Measurements from ENCODE around the gene FOXP1. TPM values are rescaled to one million over a fixed set of nuclear protein-coding genes. Genes with fewer than 3 reads are reported as not detected.

Gene FOXP1
- total and polyA plus RNA-seq, 3 donors from 2014 or later, result 37.8 to 105 (median 75.9) TPM

DNA sequence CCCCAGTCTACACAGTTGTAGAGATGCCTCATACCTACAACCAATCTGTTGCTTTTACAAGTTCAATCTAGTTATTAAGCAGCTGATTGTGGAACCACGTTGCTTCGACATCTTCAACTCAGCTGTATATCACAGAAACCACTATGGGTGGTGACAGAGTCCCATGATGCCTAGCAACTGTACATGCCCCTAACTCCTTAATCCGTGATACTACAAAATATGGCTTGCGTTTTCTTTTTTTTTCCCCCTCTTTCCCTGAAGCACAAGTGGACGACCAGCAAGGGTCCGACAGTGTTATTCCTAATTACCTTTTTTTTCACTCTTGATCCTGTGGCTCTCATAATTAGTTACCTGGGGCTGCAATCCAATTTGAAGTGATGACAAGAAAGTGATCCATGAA, 478.6 kb downstream of the FOXP1 start:
- WGBS, 2 donors, result 87 to 91% methylated on average over 6 of the region's 6 CpGs
- H3K4me1 ChIP-seq, result peaks cover 6% of the 10 kb centered on the region
- no peak for DNase-seq

DNA sequence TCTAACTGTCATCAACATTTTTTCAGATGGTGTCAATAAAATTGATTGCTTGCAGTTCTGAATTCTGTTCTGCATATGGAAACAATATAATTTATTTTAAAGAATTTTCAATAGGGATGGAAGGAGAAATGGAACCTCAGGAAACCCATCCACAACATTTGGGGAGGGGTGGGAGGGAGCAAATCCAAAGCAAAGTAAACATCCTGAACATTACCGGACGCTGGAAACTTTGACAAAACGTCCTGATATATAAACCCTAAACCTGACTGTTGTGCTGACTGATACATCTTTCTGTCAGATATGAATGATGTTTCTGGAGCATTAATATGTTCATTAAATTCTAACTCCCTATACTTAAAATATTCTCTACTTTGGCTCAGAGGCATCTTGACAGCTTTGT, 479.0 kb downstream of the FOXP1 start:
- Histone ChIP-seq H3K27ac (no peak overlapping the region), H3K4me1 (peaks cover 6% of the 10 kb centered on the region), H3K36me3 (ENCODE audit: low read depth, missing control alignments) (no peaks in the 10 kb centered on the region), H3K27me3 (no peaks in the 10 kb centered on the region), H3K4me3 (no peak overlapping the region), H3K9me3 (no peaks in the 10 kb centered on the region)
- WGBS, 2 donors, result 76 to 81% methylated on average over 3 of the region's 3 CpGs
- intact Hi-C loops (cut with DNase I; ENCODE audit: low total_unique reads), result no loop called here
- no peak for TF ChIP-seq POLR2A (IDR thresholded peaks at IDR 0.05)
- TF ChIP-seq, protein P1, sequence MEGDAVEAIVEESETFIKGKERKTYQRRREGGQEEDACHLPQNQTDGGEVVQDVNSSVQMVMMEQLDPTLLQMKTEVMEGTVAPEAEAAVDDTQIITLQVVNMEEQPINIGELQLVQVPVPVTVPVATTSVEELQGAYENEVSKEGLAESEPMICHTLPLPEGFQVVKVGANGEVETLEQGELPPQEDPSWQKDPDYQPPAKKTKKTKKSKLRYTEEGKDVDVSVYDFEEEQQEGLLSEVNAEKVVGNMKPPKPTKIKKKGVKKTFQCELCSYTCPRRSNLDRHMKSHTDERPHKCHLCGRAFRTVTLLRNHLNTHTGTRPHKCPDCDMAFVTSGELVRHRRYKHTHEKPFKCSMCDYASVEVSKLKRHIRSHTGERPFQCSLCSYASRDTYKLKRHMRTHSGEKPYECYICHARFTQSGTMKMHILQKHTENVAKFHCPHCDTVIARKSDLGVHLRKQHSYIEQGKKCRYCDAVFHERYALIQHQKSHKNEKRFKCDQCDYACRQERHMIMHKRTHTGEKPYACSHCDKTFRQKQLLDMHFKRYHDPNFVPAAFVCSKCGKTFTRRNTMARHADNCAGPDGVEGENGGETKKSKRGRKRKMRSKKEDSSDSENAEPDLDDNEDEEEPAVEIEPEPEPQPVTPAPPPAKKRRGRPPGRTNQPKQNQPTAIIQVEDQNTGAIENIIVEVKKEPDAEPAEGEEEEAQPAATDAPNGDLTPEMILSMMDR (IDR thresholded peaks at IDR 0.05), result no peak
- no peak for DNase-seq

More for the DNA sequence above, 478.6 kb downstream of the FOXP1 start:
- Histone ChIP-seq H3K36me3 (ENCODE audit: low read depth, missing control alignments) (no peaks in the 10 kb centered on the region), H3K9me3 (no peaks in the 10 kb centered on the region), H3K27me3 (no peaks in the 10 kb centered on the region), H3K4me3 (no peak overlapping the region), H3K27ac (no peak overlapping the region)
- TF ChIP-seq, protein P1 (IDR thresholded peaks at IDR 0.05), result no peak
- no peak for TF ChIP-seq POLR2A (IDR thresholded peaks at IDR 0.05)
- intact Hi-C loops (cut with DNase I; ENCODE audit: low total_unique reads), result no loop called here

DNA sequence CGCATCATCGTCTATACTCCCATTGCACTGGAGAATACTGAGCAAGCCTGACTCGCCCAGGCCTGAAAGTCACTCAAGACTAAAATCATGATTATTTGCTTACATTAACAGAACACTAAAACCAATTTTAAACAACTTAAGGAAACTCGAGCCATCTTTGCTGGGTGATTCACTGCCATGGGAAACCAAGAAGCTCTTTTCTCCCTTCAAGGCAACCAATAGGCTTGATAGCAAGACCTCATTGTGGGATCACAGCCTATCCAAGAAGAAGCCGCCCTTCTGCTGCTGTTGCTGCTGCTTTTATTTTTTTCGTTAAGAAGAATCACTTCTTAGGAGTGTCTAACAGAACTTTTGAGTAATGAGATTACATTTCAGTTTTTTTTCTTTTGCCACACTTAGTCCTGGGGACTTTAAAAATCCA, 479.4 kb downstream of the FOXP1 start:
- Histone ChIP-seq H3K36me3 (ENCODE audit: low read depth, missing control alignments) (no peaks in the 10 kb centered on the region), H3K4me1 (peaks cover 6% of the 10 kb centered on the region), H3K9me3 (no peaks in the 10 kb centered on the region), H3K27ac (no peak overlapping the region), H3K4me3 (no peak overlapping the region), H3K27me3 (no peaks in the 10 kb centered on the region)
- TF ChIP-seq POLR2A (IDR thresholded peaks at IDR 0.05), result no peak
- TF ChIP-seq, protein P1 (IDR thresholded peaks at IDR 0.05), result no peak
- WGBS, 2 donors, result 91 to 93% methylated on average over 6 of the region's 6 CpGs
- no peak for DNase-seq
- intact Hi-C loops (cut with DNase I; ENCODE audit: low total_unique reads), result no loop called here

DNA sequence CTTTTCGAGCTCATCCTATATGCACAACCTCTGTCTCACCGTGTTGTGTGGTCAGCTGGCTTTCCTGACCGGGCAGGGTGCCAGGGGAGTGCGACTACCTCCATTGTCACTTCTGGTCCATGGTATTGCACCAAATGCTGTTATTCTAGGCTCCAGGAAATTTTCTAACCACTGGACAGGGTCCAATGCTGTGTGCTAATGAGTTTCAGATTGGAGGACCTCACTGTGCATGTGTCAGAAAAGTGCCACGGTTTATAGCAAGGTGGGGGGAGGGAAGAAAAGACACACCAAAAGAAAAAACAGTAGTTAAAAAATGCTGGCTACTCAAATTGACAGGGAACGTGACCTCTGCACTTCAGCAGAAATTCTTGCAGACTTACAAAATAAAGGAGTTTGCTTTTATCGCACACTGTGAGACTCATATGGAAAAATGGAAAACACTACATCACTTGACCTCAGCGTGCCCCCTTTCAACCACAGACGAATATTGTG, 480.1 kb downstream of the FOXP1 start:
- Histone ChIP-seq H3K36me3 (ENCODE audit: low read depth, missing control alignments) (no peaks in the 10 kb centered on the region), H3K4me1 (peaks cover 6% of the 10 kb centered on the region), H3K27me3 (no peaks in the 10 kb centered on the region), H3K27ac (no peak overlapping the region), H3K9me3 (no peaks in the 10 kb centered on the region), H3K4me3 (no peak overlapping the region)
- whole genome bisulfite sequencing, 2 donors, result 66 to 70% methylated on average over 9 of the region's 9 CpGs
- intact Hi-C loops (cut with DNase I; ENCODE audit: low total_unique reads), result no loop called here
- TF ChIP-seq, protein P1 (IDR thresholded peaks at IDR 0.05), result no peak
- TF ChIP-seq POLR2A (IDR thresholded peaks at IDR 0.05), result no peak
- no peak for DNase-seq
